GM21528 (cell line): ENCODE data around the gene CHST11.
A peak's percentile ranks its signal among the peaks of the same experiment; 100 is the strongest.

Source experiments
- ATAC-seq: cut with Tn5 transposase; IDR thresholded peaks from one replicate; pipeline ENCODE4 v1.9.1; 2021; ENCODE audit warnings: mild to moderate bottlenecking, moderate library complexity; ENCODE audit not compliant: unreplicated experiment, low FRiP score

Gene CHST11

DNA sequence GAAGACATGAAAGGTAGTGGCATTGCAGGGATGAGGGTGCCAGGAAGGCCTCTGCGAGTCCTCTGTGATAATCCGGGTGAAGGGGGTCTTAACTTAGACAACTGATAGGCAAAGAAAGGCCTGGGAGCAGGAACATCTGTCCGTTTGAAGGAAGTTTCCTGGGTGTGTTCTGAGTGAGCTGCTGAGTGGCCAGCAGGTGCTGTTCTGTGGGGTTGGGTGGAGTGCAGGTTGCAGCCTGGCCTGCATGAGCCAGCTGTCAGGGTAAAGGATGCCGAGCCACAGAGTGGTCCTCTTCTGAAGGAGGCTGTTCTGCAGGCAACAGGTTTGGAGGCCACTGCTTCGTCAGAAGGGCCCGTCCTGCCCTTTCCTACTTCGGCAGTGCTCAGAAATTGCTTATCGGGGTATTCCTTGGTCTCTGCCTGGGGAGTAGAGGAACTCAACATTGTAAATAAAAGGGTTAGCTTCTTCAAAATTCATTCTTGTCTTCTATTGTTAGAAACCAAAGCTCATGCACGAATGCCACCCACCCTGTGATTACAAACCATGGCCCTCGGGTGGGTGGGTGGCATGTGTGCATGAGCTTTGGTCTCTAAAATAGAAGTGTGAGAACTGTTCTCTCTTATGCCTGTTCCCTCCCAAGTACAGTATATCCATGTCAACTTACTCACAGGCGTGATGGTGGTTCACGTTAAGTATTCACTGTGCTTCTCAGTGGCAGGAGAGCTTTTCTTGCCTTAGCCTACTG, 118.9 kb downstream of the CHST11 start:
- no peak for ATAC-seq

DNA sequence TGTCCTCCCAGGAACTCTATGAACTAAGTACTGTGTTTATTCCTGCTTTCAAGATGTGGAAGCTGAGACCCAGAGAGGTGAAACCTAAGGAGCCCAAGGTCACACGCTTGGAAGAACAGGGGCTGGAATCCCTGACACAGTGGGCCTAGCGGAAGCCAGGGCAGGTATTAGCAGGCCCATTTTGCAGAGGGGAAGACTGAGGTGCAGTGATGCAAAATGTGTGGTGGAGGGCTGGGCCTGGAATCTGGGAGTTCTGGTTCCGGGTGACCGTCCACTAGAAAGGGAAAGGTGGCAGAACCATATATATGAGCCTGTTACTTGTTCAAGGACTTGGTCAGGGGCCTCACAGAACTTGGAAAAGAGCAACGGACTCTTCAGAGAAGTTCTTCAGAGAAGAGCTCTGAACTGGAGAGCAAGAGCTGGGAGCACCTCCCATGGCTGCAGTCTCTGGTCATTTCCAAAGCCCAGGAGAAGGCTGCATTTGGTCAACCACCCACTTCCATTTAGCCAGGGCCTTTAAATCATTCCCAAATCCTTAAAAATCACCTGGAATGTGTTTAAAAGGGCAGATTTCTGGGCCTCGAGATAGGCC, 119.5 kb downstream of the CHST11 start:
- ATAC-seq, result no peak

DNA sequence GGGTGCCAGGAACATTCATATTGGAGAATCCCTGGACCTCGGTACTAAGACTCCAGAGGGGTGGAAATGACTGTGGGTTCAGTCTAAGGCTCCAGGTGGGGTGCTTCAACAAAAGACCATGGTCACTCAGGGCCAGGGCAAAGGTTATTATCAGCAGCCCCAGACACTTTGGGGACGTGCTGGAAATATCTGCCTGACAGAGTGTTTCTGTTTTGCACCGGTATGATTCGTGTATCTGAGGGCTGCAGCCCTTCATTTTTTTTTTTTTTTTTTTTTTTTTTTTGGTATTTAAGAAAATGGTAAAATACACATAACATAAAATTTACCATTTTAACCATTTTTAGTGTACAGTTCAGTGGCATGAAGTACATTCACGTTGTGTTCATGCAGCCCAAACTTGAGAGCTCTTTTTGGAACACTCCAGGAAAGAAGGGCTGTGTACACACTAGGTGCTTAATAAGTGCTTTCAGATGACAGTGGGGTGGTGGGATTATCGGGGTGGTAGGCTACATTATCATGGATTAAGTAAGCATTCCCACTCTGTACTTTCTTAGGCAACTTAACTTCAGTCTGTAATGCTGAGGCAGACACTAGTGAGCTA, 120.3 kb downstream of the CHST11 start:
- ATAC-seq, result no peak

DNA sequence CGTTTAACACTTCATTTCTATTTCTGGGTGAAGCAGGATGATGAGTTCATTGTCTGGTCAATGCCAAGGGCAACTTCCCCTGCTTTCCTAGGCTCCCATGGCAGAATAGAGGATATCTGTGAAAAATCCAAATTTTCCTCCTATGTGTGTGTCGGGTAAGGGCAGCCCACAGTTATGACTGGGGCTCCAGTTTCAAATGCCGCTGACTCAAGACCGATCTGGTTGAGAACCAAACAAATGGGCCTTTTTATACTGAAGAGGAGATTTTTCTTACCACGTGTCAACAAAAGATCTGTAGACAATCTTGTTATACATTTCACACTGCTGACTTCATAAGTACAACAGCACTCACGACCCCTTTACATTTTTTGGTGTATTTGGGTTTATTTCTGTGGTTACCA, 120.8 kb downstream of the CHST11 start:
- ATAC-seq, result no peak

- ATAC-seq, result no peak
Observed at GRCh38 chr12:104578453-104578852, 121.7 kb downstream of the CHST11 start.

DNA sequence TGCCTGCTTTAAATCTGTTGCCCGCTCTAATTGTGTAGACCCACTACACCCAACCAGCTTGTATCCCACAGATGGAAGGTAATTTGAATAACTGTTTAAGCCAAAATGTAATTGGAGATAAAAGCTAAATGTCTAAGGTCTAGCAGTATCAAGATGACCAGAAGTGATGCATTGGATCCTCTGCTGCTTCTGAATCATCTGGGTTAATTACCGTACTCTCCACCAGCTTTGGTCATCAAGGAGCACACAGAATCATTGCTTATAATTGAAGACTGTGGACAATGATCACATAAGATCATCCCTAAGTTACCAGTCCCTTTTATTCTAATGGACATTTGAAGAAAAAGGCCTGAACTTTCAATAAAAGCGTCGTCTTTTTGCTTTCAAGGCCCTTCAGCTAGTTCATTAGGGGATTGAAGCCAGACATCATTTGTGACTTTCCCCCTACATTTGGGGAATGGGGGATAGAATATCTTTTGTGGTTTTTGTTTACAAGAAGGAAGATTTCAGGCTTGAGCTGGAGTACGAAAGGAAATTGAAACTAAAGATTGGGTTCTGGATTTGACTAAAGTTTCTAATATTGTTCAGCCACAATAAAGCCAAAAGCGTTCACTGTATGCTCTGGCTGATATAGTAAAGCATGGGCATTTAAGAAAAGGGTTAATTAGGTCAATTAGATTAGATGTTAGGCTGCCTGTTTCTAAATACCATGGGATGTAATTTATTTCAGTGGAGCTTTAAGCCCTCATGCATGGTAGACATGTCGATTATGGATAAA, 123.2 kb downstream of the CHST11 start:
- no peak for ATAC-seq

- no peak for ATAC-seq
Observed at GRCh38 chr12:104581005-104581570, 124.3 kb downstream of the CHST11 start.

DNA sequence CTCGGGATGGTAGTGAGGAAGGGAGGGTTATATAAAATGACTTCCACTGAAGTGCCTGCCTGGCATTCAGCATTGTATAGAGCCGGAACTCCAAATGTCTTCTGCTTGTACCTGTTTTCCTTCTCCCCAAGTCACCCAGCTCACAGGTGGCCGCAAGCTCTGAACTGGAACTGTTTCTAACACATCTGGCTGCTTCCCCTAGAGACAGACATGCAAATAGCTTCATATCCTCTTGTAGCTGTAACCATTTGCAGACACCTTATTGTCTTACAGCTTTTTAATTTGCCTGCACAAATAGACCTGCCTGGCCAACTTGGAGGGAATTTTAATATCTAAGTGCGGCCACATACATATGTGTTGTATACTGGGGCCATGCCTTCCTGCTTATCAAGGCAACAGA, 126.0 kb downstream of the CHST11 start:
- ATAC-seq, result peak; percentile 75

GRCh38 chr12:104583301-104583700, 126.6 kb downstream of the CHST11 start:
- no peak for ATAC-seq

- no peak for ATAC-seq
Observed at GRCh38 chr12:104585448-104586055, 128.8 kb downstream of the CHST11 start.

GRCh38 chr12:104586351-104586919, 129.7 kb downstream of the CHST11 start:
- no peak for ATAC-seq

DNA sequence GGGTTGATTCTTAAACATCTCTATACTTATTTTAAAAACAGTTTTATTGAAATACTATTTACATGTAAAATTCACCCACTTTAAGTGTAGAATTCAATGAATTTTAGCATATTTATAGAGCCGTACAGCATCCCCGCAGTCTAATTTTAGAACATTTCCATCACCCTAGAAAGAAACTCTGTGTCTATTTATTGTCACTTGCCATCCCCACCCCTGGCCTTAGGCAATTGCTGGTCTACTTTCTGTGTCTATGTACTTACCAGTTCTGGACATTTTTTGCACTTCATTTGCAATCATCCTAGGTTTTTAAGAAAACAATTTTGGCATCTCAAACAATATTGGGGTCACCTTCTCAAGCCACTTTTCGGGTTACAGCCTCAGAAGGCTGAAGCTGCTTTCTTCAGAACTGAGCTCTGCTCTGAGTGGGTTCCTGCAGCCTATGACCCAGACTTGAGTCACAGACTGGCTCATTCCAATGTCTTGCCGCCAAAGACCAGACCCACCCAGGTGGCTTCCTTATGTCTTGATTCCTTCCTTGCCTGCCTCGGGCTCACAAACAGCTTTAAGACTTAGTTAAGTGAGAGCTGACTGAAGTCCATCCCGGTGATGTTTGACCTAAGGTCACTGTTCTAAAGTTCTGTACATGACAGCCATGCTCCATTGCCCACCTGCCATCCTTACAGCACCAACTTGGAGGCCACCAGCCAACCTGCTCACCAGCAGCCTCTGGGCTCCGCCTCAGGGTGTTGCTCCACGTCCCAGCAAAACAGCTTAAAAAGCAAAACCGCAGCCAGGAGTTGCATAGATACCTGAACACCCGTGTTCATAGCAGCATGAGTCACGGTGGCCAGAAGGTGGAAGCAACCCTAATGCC, 131.5 kb downstream of the CHST11 start:
- no peak for ATAC-seq

GRCh38 chr12:104588921-104589590, 132.3 kb downstream of the CHST11 start:
- ATAC-seq, result no peak

GRCh38 chr12:104590022-104590421, 133.3 kb downstream of the CHST11 start:
- no peak for ATAC-seq

DNA sequence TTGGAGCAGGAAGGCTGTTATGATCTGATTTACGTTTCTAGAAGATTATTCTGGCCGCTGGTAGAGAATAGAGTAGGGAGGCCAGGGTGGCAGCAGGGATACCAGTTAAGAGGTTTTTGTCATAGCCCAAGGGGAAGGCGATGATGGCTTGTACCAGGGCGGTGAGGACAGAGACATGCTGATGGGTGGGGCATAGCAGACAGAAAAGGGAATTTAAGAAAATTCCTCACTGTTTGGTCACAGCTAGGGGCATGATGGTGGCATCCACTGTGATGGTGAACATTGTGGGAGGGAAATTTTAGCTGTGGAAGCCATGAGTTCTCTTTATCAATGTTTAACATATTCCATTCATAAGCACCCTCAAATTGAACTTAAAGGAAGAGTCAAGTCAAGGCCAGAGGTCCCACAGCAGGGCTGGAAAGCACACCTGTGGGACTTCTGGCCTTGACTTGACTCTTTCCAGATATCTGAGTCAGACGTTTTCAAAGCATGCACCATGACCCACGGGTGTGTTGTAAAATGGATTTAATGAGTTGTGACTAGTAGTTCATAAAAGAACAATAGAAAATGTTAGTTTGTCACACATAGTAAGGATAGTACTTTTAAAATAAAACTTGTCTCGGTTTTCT, 134.6 kb downstream of the CHST11 start:
- ATAC-seq, result no peak

- ATAC-seq, result no peak
Observed at GRCh38 chr12:104593482-104593881, 136.7 kb downstream of the CHST11 start.

DNA sequence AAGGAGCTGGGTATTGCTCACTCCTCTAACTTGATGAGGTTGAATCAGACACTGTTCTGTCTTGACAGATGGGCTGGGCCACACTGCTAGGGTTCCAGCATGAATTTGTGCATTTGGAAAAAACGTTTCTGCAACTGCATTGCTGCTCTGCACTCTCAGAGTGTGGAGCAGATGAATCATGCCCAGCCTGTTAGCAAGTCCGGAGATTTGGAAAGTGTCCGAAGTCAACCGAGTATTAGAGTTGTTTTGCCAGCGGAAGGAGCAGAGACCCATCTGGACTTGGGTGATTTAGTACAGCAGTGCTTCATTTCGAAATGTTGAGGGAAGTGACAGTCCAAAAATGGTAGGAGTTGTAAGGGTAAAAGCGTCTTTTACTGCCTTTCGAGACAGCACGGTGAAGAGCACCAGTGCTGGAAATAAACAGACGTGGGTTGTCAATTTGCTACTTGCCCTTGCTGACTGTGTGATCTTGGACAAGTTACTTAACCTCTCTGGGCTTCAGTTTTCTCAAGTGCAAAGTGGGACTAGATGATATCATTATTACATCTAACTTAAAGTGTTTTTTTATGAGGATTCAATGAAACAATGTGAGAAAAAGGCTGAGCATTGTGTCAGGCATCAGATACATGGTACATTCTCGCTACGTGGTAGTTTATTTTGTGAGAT, 139.5 kb downstream of the CHST11 start:
- no peak for ATAC-seq
